ENCODE measurements around the gene RBM20. TPM values are rescaled to one million over a fixed set of nuclear protein-coding genes. Genes with fewer than 3 reads are reported as not detected.

The RBM20 gene
- total and polyA plus RNA-seq, 2 donors: 1.6 to 3.8 TPM

DNA sequence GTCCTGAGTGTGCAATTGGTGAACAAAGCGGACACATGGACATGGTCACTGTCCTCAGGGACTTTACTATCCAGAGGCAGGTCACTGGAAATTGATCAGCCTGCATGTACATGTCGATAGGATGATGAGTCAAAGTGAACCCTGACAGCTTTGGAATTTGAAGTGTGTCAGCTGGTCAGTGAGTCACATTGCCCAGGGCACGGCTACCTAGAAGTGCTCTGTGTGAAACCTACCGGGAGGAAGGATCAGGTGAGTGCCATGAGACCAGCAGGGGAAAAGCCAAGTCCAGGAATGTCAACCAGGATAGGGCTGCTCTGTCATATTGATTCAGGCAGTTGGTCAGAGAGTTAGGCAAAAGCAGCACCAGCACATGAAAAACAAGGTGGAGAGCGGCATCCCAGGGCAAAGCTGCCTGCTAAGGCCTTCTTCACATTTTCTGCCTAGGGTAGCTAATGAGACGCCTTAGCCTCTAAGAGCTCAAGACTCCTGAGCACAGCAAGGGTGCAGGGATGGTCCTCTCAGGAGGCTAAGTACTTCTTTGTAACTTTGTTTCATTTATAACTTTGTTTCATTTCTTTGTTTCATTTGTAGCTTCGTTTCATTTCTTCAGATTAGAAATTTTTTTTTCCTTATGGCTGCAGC lies 208.2 kb downstream of the RBM20 start:
- H3K27me3 ChIP-seq (ENCODE audit: control insufficient read depth in 2 of 2, insufficient read depth in 1 of 2, low read length in 1 of 2): no peaks in the 10 kb centered on the region
- H3K36me3 ChIP-seq (ENCODE audit: control insufficient read depth in 2 of 2, insufficient read depth in 2 of 2, low read length in 1 of 2): no peaks in the 10 kb centered on the region
- H3K27ac ChIP-seq (ENCODE audit: low read depth in 1 of 2, low read length in 1 of 2): no peak overlapping the region
- H3K9me3 ChIP-seq (ENCODE audit: control insufficient read depth in 2 of 2, insufficient read depth in 1 of 2, low read length in 1 of 2): no peaks in the 10 kb centered on the region
- 83% methylated on average over 7 of the region's 7 CpGs for WGBS
- DNase-seq (ENCODE audit: low read depth in 6 of 9, low spot score in 9 of 9): no peak
- peaks cover 16 to 44% of the 10 kb centered on the region in 2 donors for H3K4me1 ChIP-seq (ENCODE audit: control insufficient read depth in 2 of 2, insufficient read depth in 2 of 2, low read length in 2 of 2)
- no peak overlapping the region for H3K4me3 ChIP-seq (ENCODE audit: low read length in 2 of 2)

DNA sequence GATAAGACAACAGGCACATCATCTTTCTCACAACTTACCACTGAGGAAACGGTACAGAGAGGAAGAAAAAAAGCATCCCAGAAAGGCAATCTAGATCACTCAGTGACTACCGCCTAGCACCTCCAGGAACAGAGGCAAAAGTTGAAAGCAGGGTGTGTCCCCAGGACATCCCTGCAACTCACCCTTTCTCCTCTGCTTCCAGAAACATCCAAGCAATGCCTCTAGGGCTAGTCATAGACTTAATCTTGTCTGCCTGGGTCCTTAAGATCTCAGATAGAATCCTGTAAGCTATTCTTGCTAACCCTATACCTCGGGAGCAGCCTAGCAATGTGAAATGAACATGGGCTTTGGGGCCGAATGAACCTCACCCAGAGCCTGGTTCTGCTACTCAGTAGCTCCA lies 208.8 kb downstream of the RBM20 start:
- H3K27me3 ChIP-seq (ENCODE audit: control insufficient read depth in 2 of 2, insufficient read depth in 1 of 2, low read length in 1 of 2): no peaks in the 10 kb centered on the region
- WGBS: 95% methylated on average over 4 of the region's 4 CpGs
- H3K4me1 ChIP-seq (ENCODE audit: control insufficient read depth in 2 of 2, insufficient read depth in 2 of 2, low read length in 2 of 2): peaks cover 18 to 50% of the 10 kb centered on the region in 2 donors
- no peaks in the 10 kb centered on the region for H3K36me3 ChIP-seq (ENCODE audit: control insufficient read depth in 2 of 2, insufficient read depth in 2 of 2, low read length in 1 of 2)
- H3K9me3 ChIP-seq (ENCODE audit: control insufficient read depth in 2 of 2, insufficient read depth in 1 of 2, low read length in 1 of 2): no peaks in the 10 kb centered on the region
- no peak overlapping the region for H3K4me3 ChIP-seq (ENCODE audit: low read length in 2 of 2)
- no peak overlapping the region for H3K27ac ChIP-seq (ENCODE audit: low read depth in 1 of 2, low read length in 1 of 2)
- DNase-seq (ENCODE audit: low read depth in 6 of 9, low spot score in 9 of 9): no peak

DNA sequence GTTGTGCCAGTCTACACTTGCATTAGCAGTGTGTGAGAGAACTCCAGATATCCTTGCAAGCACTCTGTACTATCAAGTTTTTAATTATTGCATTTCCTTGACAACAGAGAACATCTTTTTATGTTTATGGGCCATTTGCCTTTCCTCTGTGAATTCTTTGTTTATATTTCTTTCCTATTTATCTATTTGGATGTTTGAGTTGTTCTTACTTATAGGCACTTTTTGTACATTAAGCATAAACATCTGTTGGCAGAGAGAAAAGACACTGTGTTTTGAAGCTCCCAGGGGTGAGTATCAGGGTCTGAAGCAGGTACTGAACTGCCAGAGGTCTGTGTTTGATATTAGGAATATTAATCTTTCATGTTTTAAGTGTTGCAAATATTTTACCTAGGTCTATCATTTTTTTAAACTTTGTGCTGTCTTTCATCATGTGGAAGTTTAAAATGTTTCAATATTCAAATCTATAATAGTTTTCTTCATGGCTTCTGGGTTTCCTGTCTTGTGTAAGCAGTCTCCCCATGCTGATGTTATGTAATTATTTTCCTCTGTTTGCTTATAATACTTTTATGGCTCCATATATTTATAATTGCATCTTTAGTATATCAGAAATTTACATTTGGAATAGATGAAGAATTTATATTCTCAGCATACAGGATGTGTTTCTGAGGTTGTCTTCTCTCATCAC lies 209.9 kb downstream of the RBM20 start:
- Histone ChIP-seq H3K4me1 (ENCODE audit: control insufficient read depth in 2 of 2, insufficient read depth in 2 of 2, low read length in 2 of 2) (peaks cover 30 to 61% of the 10 kb centered on the region in 2 donors), H3K4me3 (ENCODE audit: low read length in 2 of 2) (no peak overlapping the region), H3K36me3 (ENCODE audit: control insufficient read depth in 2 of 2, insufficient read depth in 2 of 2, low read length in 1 of 2) (no peaks in the 10 kb centered on the region), H3K9me3 (ENCODE audit: control insufficient read depth in 2 of 2, insufficient read depth in 1 of 2, low read length in 1 of 2) (no peaks in the 10 kb centered on the region), H3K27me3 (ENCODE audit: control insufficient read depth in 2 of 2, insufficient read depth in 1 of 2, low read length in 1 of 2) (no peaks in the 10 kb centered on the region), H3K27ac (ENCODE audit: low read depth in 1 of 2, low read length in 1 of 2) (no peak overlapping the region)
- DNase-seq (ENCODE audit: low read depth in 6 of 9, low spot score in 9 of 9): no peak

DNA sequence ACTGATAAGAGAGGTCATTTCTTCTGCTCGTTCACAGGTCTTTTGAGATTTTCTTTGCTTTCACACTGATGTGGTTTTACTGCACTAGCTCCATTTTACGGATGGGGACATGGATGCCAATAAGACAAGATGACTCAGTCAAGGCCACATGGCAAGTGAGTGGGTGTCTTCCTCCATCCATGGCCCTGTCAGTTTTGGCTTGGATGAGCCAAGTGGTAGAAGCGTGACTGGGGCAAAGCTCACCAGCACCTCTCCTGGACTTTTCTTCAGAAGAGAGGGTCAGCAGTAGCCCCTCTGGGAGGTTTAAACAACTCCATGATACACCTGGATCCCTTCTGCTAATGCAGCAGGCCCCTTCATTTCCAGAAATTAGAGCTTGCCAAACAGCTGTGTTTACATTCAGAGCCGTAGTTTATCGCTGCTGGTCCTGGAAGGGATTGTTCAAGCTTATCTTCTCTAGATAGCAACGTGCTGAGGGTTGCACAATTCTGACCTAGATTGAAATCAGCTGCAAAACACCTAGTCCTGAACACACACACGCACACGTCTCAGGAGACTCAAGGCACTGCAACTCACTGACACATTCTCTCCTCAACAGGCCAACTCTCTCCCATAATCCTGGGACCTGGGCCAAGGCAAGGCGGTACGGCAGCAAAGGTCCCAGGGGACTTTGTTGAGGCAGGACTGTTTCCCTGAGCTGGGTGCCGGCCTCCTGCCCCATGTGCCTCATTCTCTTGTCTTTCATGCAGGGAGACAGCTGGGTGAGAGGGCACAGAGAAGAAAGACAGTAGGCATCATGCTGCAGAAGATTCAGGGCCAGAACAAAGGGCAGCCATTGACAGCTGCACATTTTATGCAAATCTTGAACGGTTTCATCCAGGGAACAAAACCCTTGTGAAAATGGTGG lies 213.4 kb downstream of the RBM20 start:
- Histone ChIP-seq H3K27ac (ENCODE audit: low read depth in 1 of 2, low read length in 1 of 2) (peak overlapping the region; percentile 86 to 95), H3K9me3 (ENCODE audit: control insufficient read depth in 2 of 2, insufficient read depth in 1 of 2, low read length in 1 of 2) (no peaks in the 10 kb centered on the region), H3K36me3 (ENCODE audit: control insufficient read depth in 2 of 2, insufficient read depth in 2 of 2, low read length in 1 of 2) (no peaks in the 10 kb centered on the region), H3K27me3 (ENCODE audit: control insufficient read depth in 2 of 2, insufficient read depth in 1 of 2, low read length in 1 of 2) (no peaks in the 10 kb centered on the region), H3K4me3 (ENCODE audit: low read length in 2 of 2) (peak overlapping the region; percentile 1 to 11), H3K4me1 (ENCODE audit: control insufficient read depth in 2 of 2, insufficient read depth in 2 of 2, low read length in 2 of 2) (peaks cover 45 to 68% of the 10 kb centered on the region in 2 donors)
- WGBS: 34% methylated on average over 12 of the region's 12 CpGs
- peak in 8 of 9 donors; percentile 66 to 94 (median 83) for DNase-seq (ENCODE audit: low read depth in 6 of 9, low spot score in 9 of 9)

DNA sequence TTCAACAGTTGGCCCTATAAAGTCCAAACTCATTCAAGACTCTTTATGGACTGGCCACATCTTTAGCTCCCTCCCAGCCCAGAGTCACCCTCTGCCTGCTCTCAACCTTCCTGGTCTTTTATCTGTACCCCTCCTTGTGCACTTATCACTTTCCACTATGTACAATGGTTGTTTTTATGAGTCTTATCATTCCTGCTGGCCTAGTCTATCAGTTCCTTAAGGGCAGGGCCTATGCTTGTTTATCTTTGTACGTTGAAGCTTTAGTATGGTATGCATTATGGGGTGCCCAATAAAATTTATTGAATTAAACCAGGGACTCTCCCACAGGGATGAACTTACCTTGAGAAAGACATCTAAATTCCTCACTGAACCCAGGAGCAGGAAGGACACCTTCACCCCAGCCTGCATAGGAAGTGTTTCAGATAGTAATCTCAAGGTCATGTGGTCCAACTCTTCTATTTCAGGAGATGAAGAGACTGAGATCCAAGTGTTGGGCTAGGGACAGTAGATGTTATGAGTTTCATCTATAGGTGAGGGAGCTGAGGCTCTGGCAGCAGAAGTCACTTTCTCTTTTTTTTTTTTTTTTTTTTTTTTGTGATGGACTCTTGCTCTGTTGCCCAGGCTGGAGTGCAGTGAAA lies 214.3 kb downstream of the RBM20 start:
- Histone ChIP-seq H3K4me1 (ENCODE audit: control insufficient read depth in 2 of 2, insufficient read depth in 2 of 2, low read length in 2 of 2) (peaks cover 52 to 70% of the 10 kb centered on the region in 2 donors), H3K9me3 (ENCODE audit: control insufficient read depth in 2 of 2, insufficient read depth in 1 of 2, low read length in 1 of 2) (no peaks in the 10 kb centered on the region), H3K36me3 (ENCODE audit: control insufficient read depth in 2 of 2, insufficient read depth in 2 of 2, low read length in 1 of 2) (no peaks in the 10 kb centered on the region), H3K27ac (ENCODE audit: low read depth in 1 of 2, low read length in 1 of 2) (peak overlapping the region; percentile 86 to 95), H3K4me3 (ENCODE audit: low read length in 2 of 2) (peak overlapping the region in 1 of 2 donors; percentile 11), H3K27me3 (ENCODE audit: control insufficient read depth in 2 of 2, insufficient read depth in 1 of 2, low read length in 1 of 2) (no peaks in the 10 kb centered on the region)
- 65% methylated on average over 1 of the region's 1 CpG for WGBS
- peak in 2 of 9 donors; percentile 30 to 69 for DNase-seq (ENCODE audit: low read depth in 6 of 9, low spot score in 9 of 9)

DNA sequence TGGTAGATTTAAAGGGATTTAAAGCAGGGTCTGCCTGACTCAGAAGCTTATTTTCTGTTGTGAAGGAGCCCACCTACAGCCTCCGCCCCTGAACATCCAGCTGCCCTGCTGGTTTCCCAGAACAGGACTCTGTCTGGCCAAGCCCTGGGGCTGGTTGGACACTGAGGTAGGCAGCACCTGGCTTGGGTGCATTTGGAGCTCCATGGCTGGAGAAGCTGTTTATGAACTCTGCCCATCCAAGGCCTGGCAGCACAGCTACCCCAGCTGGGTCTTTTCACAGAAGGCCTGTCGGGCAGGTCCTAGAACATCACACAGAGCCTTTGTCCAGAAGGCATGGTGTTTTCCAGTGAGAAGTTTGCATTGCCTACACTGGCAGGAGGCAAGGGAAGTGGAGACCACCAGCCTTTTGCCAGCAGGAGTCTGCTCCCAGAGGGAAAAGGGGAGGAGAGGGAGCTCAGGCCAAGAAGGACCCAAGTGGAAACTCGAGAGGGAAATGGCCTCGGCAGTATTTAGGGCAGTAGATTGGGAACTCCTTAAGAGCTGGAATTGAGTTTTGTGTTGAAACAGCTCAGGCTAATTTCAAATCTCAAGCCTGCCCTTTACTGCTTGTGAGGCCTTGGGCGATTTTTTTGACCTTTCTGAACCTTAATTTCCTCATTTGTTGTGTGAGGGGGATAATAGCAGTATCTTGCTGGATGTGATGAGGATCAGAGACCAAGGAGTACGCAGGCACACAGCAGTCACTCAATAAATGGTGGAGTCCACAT lies 215.3 kb downstream of the RBM20 start:
- Histone ChIP-seq H3K9me3 (ENCODE audit: control insufficient read depth in 2 of 2, insufficient read depth in 1 of 2, low read length in 1 of 2) (no peaks in the 10 kb centered on the region), H3K27me3 (ENCODE audit: control insufficient read depth in 2 of 2, insufficient read depth in 1 of 2, low read length in 1 of 2) (no peaks in the 10 kb centered on the region), H3K36me3 (ENCODE audit: control insufficient read depth in 2 of 2, insufficient read depth in 2 of 2, low read length in 1 of 2) (no peaks in the 10 kb centered on the region), H3K4me1 (ENCODE audit: control insufficient read depth in 2 of 2, insufficient read depth in 2 of 2, low read length in 2 of 2) (peaks cover 59 to 79% of the 10 kb centered on the region in 2 donors), H3K4me3 (ENCODE audit: low read length in 2 of 2) (no peak overlapping the region), H3K27ac (ENCODE audit: low read depth in 1 of 2, low read length in 1 of 2) (peak overlapping the region; percentile 95 to 97)
- no peak for DNase-seq (ENCODE audit: low read depth in 6 of 9, low spot score in 9 of 9)
- 94% methylated on average over 6 of the region's 6 CpGs for WGBS

DNA sequence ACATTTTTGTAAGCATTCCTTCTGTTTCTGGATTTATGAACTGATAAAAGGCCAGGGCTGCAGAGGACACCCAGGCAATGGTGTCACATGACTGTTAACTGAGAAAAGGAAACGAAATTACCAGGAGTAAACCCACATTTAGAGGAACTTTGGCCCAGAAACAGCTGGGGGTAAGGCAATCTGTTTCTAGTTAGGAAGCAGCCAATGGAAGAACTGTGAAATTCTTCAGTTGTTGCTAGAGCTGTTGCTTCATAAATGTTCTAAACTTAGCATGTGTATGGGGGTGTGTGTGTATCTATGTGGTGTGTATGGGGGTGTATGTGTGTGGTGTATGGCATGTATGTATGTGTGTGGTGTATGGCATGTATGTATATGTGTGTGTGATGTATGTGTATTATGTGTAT lies 215.8 kb downstream of the RBM20 start:
- Histone ChIP-seq H3K9me3 (ENCODE audit: control insufficient read depth in 2 of 2, insufficient read depth in 1 of 2, low read length in 1 of 2) (no peaks in the 10 kb centered on the region), H3K4me3 (ENCODE audit: low read length in 2 of 2) (no peak overlapping the region), H3K36me3 (ENCODE audit: control insufficient read depth in 2 of 2, insufficient read depth in 2 of 2, low read length in 1 of 2) (no peaks in the 10 kb centered on the region), H3K27ac (ENCODE audit: low read depth in 1 of 2, low read length in 1 of 2) (peak overlapping the region; percentile 95 to 97), H3K27me3 (ENCODE audit: control insufficient read depth in 2 of 2, insufficient read depth in 1 of 2, low read length in 1 of 2) (no peaks in the 10 kb centered on the region), H3K4me1 (ENCODE audit: control insufficient read depth in 2 of 2, insufficient read depth in 2 of 2, low read length in 2 of 2) (peaks cover 64 to 81% of the 10 kb centered on the region in 2 donors)
- DNase-seq (ENCODE audit: low read depth in 6 of 9, low spot score in 9 of 9): peak in 1 of 9 donors; percentile 64
- WGBS: 4% methylated on average over 1 of the region's 1 CpG

DNA sequence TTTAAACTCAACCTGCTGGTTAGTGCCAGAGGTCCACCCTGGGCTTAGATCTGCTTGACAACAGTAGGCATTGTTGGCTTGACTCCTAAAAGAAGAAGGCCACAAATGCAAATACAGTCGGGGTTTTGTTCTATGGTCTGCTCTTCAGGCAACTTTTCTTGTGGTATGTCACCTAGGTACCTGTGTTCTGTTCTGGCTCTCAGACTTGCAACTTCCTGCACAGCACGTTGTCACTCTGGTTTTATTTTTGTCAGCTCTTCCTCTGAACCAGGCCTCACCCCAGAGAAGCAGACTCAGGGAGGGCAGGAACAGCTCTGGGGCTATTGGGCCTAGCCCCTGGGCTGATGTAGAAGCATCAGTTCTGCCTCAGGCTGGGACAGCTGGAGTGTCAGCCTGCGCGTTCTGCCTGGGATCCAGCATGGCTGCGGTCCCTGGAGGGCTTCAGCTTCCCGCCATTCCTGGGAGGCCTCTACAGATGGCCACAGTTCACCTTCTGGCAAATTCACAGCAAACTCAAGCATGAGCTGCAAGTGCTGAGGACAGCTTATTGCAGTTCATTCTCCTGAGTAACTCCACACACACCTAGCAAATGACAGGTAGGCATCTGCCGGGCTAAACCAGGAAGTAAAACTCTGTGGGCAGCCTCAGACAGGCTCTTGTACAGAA lies 216.6 kb downstream of the RBM20 start:
- peaks cover 72 to 84% of the 10 kb centered on the region in 2 donors for H3K4me1 ChIP-seq (ENCODE audit: control insufficient read depth in 2 of 2, insufficient read depth in 2 of 2, low read length in 2 of 2)
- H3K4me3 ChIP-seq (ENCODE audit: low read length in 2 of 2): peak overlapping the region in 1 of 2 donors; percentile 6
- H3K27me3 ChIP-seq (ENCODE audit: control insufficient read depth in 2 of 2, insufficient read depth in 1 of 2, low read length in 1 of 2): no peaks in the 10 kb centered on the region
- peak overlapping the region; percentile 95 to 97 for H3K27ac ChIP-seq (ENCODE audit: low read depth in 1 of 2, low read length in 1 of 2)
- no peaks in the 10 kb centered on the region for H3K9me3 ChIP-seq (ENCODE audit: control insufficient read depth in 2 of 2, insufficient read depth in 1 of 2, low read length in 1 of 2)
- H3K36me3 ChIP-seq (ENCODE audit: control insufficient read depth in 2 of 2, insufficient read depth in 2 of 2, low read length in 1 of 2): no peaks in the 10 kb centered on the region
- DNase-seq (ENCODE audit: low read depth in 6 of 9, low spot score in 9 of 9): peak in 8 of 9 donors; percentile 56 to 91 (median 72)
- WGBS: 57% methylated on average over 7 of the region's 7 CpGs

Data from thymus (tissue), 11 donors.